Mucosa of descending colon (tissue), 3 donors: ENCODE data around the gene BCORL1. TPM values are rescaled to one million over a fixed set of nuclear protein-coding genes. Genes with fewer than 3 reads are reported as not detected.

Source experiments
- ATAC-seq: fragments of 200-7000 bp; cut with Tn5 transposase; one replicate; pipeline ENCODE4 v1.9.1; 2020; ENCODE audit warnings: mild to moderate bottlenecking, moderate library complexity
- DNase-seq, 3 donors: peaks; one replicate each; pipeline ENCODE4 v3.0.0-alpha.2; 2020
- H3K36me3 ChIP-seq: fragments of 200-600 bp; one replicate; pipeline ENCODE4 v1.8.0; 2021; ENCODE audit warnings: low read depth, mild to moderate bottlenecking
- H3K4me1 ChIP-seq: fragments of 200-600 bp; one replicate; pipeline ENCODE4 v1.8.0; 2021; ENCODE audit warnings: low read depth, mild to moderate bottlenecking
- H3K4me3 ChIP-seq: fragments of 200-600 bp; one replicate; pipeline ENCODE4 v1.8.0; 2021; ENCODE audit warnings: mild to moderate bottlenecking
- H3K9me3 ChIP-seq: fragments of 200-600 bp; one replicate; pipeline ENCODE4 v1.8.0; 2021; ENCODE audit warnings: mild to moderate bottlenecking
- intact Hi-C, 2 donors: fragments of 100-400 bp; cut with DNase I in 1 of 2; cut with micrococcal nuclease in 1 of 2; formaldehyde crosslinking; loops; one replicate each; pipeline versions ENCODE4 v1.11.0 to v1.11.1; 2022; cut with DNase I, micrococcal nuclease
- total RNA-seq, 3 donors: library from RNA; stranded (reverse); fragmentation: NEBNext Ultra II Directional in 2 of 3; extraction: Animal tissue kit (Norgen Biotek cat#: 25700) in 2 of 3; gene quantifications; one replicate each; pipeline versions ENCODE4 v1.2.1 to v1.2.4, GENCODE V29; 2021 to 2023
- TF ChIP-seq, protein P1 (sequence below): fragments of 200-600 bp; IDR thresholded peaks from one replicate; pipeline ENCODE4 v1.8.0; 2022; ENCODE audit warnings: antibody characterized with exemption, mild to moderate bottlenecking
- donor health status: DM: no; HTN: no; CAD: no; lungs with moderate emphysema.
- donor health status: DM: no; HTN: no; CAD: no.
- donor health status: DM: no; HTN: yes; CAD: no.

The BCORL1 gene
- total RNA-seq, 3 donors from 2014 or later = 7.3 to 24.2 (median 10.0) TPM

DNA sequence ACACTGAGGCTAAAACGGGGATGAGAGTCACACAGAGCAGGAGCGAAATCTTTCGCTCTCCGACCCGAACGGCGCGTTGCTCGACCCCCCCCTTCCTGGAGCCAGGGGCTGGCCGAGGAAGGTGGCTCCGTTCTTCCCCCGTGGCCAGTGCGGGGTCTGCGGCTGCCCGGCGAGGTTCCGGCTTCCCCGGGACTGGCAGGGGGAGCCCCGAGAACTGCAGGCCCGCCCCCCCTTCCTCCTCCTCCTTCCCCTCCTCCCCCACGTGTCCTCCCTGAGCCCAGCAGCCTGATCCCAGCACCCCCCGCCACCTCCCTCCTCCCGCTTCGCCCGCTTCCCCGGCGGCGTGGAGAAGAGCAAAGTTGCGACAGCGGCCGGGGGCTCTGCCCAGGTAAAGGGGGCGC, 2.4 kb upstream of the BCORL1 start:
- TF ChIP-seq, protein P1, sequence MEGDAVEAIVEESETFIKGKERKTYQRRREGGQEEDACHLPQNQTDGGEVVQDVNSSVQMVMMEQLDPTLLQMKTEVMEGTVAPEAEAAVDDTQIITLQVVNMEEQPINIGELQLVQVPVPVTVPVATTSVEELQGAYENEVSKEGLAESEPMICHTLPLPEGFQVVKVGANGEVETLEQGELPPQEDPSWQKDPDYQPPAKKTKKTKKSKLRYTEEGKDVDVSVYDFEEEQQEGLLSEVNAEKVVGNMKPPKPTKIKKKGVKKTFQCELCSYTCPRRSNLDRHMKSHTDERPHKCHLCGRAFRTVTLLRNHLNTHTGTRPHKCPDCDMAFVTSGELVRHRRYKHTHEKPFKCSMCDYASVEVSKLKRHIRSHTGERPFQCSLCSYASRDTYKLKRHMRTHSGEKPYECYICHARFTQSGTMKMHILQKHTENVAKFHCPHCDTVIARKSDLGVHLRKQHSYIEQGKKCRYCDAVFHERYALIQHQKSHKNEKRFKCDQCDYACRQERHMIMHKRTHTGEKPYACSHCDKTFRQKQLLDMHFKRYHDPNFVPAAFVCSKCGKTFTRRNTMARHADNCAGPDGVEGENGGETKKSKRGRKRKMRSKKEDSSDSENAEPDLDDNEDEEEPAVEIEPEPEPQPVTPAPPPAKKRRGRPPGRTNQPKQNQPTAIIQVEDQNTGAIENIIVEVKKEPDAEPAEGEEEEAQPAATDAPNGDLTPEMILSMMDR = no peak
- Histone ChIP-seq H3K36me3 (no peaks in the 10 kb centered on the region), H3K4me1 (no peaks in the 10 kb centered on the region), H3K9me3 (no peaks in the 10 kb centered on the region), H3K4me3 (no peak overlapping the region)
- intact Hi-C loops = no loop called here
- ATAC-seq (peak; percentile 3), DNase-seq (peak; percentile 20 to 67 (median 57))

DNA sequence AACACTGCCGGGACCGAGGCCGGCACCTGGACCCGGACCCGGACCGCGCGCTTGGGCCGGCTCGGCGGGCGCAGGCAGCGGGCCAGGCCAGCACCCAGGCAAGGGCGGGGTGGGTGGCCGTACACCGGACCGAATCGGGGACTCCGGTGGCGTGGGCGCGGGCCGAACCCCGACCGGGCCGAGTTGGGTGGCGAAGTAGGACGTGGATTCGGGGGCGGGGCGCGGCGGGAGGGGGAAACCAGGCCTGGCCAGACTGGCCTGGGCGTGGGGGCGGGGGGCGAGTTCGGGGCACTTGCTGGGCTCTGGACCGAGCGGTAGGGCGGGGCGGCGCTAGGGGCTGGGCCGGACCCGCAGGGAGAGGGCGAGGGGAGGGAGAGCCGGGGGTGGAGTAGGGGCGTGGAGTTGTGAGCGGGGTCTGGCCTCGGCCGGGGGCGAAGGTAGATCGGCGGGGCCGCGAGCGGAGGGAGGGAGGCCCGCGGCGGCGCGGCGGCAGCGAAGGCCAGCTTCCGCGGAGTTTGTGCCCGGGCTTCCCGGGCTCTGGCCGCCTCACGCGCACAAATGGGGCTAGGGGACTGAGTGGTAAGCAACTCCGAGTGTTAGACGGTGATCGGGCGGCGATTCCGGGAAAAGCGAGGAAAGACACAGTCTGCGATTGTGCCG, 1.8 kb upstream of the BCORL1 start:
- no peaks in the 10 kb centered on the region for H3K36me3 ChIP-seq
- peak overlapping the region; percentile 17 for H3K4me3 ChIP-seq
- intact Hi-C loops = no loop called here
- no peaks in the 10 kb centered on the region for H3K4me1 ChIP-seq
- TF ChIP-seq, protein P1 = no peak
- ATAC-seq (peak; percentile 13), DNase-seq (peak; percentile 55 to 74 (median 71))
- no peaks in the 10 kb centered on the region for H3K9me3 ChIP-seq

- H3K9me3 ChIP-seq = no peaks in the 10 kb centered on the region
- H3K4me3 ChIP-seq = peak overlapping the region; percentile 17
- H3K4me1 ChIP-seq = no peaks in the 10 kb centered on the region
- TF ChIP-seq, protein P1 = no peak
- ATAC-seq = no peak
- peak in 1 of 3 donors; percentile 16 for DNase-seq
- no peaks in the 10 kb centered on the region for H3K36me3 ChIP-seq
- intact Hi-C loops = no loop called here
These were observed 1.3 kb upstream of the BCORL1 start for GRCh38 chrX:129981200-129981553.

DNA sequence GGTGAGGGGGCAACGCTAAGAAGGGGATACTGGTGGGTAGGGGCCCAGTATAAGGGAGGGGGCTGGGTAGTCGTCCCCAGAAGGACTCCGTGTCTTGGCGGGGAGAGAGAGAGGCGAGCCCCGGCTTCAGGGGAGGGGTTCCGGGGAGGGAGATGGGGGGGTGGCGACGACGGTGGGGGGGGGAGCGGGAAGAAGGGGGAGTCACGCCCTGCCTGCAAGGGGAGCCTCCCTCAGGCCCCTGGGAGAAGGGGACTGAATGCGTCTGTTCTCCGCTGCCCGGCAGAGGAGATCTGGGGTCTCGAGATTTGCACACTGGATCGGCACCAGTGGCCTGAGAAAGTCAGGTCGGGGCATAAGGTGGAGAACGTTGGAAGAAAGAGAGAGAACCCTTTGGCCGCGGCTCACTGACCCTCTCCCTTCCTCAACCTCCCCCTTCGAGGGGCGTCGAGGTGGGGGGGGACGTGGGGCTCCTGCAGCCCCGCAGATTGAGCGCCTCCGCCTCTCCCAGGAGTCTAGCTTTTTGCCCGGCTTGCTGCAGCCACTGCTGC, 609 bp upstream of the BCORL1 start:
- H3K9me3 ChIP-seq = no peaks in the 10 kb centered on the region
- TF ChIP-seq, protein P1 = no peak
- no peak overlapping the region for H3K4me3 ChIP-seq
- intact Hi-C loops = no loop called here
- H3K4me1 ChIP-seq = no peaks in the 10 kb centered on the region
- no peak for ATAC-seq
- no peak for DNase-seq
- H3K36me3 ChIP-seq = no peaks in the 10 kb centered on the region

- intact Hi-C loops = no loop called here
- DNase-seq (peak; percentile 8 to 61 (median 46)), ATAC-seq (no peak)
- H3K9me3 ChIP-seq = no peaks in the 10 kb centered on the region
- TF ChIP-seq, protein P1 = no peak
- H3K4me1 ChIP-seq = no peaks in the 10 kb centered on the region
- no peaks in the 10 kb centered on the region for H3K36me3 ChIP-seq
- H3K4me3 ChIP-seq = peak overlapping the region; percentile 22
These were observed 1.2 kb downstream of the BCORL1 start for GRCh38 chrX:129983575-129984110.
